ENCODE data around the gene EPS15.

Gene EPS15

GRCh38 chr1:51313961-51314777 lies 204.9 kb downstream of the EPS15 start:
- no peak for TF ChIP-seq CTCF (IDR thresholded peaks at IDR 0.05; ENCODE audit: borderline replicate concordance, insufficient read depth, low read depth, low read length)
- H3K4me3 ChIP-seq (ENCODE audit: low read depth, low read length), result no peak overlapping the region

- TF ChIP-seq CTCF (IDR thresholded peaks at IDR 0.05; ENCODE audit: borderline replicate concordance, insufficient read depth, low read depth, low read length), result peak; percentile 32; the same call in 1 of the 2 replicates
- H3K4me3 ChIP-seq (ENCODE audit: low read depth, low read length), result no peak overlapping the region
Measured at GRCh38 chr1:51313268-51313852, 205.7 kb downstream of the EPS15 start.

DNA sequence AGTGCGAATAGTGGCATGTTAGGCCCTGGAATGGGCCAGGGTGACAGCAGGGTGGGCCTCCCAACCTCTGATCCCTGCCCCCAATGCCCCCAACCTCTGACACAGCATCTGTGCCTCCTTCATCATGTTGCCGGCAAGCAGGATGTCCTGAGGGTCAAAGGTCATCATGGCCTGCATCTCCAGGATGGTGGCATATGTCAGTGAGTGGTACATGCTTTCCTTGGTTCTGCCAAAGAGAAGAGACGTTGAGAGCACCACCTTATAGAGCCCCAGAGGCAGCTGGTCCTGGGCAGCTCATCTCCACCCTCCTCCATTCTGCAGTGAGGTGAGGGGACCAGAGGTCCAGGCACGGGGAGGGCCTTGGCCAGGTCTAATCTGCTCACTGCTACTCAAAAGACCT lies 206.3 kb downstream of the EPS15 start:
- no peak overlapping the region for H3K4me3 ChIP-seq (ENCODE audit: low read depth, low read length)
- no peak for TF ChIP-seq CTCF (IDR thresholded peaks at IDR 0.05; ENCODE audit: borderline replicate concordance, insufficient read depth, low read depth, low read length)

DNA sequence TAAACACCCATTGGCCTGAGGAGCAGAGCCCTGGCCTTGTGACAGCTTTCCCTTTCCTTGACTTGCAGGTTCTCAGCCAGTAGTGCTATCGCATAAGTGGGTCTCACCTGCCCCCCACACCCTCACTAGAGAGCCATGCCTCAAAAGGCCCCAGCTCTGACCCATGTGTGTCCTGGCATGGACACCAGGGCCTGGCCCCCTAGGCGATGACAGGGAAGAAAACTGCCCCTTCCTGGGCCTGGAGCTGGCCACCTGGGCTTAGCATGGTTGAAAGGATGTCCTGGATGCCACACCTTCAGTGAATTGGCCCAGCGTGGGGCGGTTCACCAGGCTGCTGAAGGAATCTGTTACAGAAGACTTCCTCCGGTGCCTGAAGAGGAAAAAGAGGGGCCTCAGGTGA lies 207.2 kb downstream of the EPS15 start:
- H3K4me3 ChIP-seq (ENCODE audit: low read depth, low read length), result no peak overlapping the region
- no peak for TF ChIP-seq CTCF (IDR thresholded peaks at IDR 0.05; ENCODE audit: borderline replicate concordance, insufficient read depth, low read depth, low read length)

DNA sequence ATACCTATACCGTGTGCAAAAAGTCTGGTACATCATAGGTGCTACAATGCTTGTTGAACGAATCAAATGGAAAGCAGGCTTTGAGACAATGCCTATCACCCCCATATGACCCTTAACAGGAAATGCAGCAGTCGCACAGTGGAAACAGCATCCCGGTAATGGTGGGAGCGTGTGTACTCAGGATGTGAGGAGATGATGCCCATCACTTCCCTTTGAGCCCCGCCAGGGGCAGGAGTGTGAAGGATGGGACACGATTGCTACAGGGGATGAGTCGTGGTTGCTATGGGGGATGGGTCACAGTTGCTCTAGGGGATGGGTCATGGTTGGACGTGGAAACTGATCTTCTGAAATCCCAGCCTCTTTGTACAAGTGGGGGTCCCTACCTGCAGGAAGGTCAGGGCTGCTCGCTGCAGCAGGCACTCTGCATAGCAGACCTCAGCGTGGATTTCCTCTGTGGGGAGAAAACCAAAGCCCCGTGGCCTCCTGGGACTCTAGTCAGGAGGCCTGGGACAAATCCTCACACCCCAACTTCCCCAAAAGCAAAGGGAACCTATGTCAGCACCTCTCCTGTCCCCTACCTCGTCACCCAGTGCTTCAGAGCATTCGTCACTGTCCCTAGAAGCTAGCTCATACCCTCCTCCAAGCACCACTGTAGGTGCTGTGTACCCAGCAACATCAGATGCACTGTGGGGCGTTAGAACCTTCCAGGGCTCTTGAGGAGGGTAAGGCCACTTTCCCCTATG lies 208.0 kb downstream of the EPS15 start:
- TF ChIP-seq CTCF (IDR thresholded peaks at IDR 0.05; ENCODE audit: borderline replicate concordance, insufficient read depth, low read depth, low read length), result peak; percentile 13; the same call in 1 of the 2 replicates

GRCh38 chr1:51309291-51309690 lies 209.8 kb downstream of the EPS15 start:
- no peak overlapping the region for H3K4me3 ChIP-seq (ENCODE audit: low read depth, low read length)
- TF ChIP-seq CTCF (IDR thresholded peaks at IDR 0.05; ENCODE audit: borderline replicate concordance, insufficient read depth, low read depth, low read length), result no peak

More for the DNA sequence above, 208.0 kb downstream of the EPS15 start:
- H3K4me3 ChIP-seq (ENCODE audit: low read depth, low read length), result no peak overlapping the region

All from GM12875 (cell line).